NCI-H146 treated with DMSO at 0.1 percent for 48 hours (cell line): ENCODE data around the gene EIF4G3.
"Not testable (repeated sequence)": the region's sequence is repeated elsewhere in the genome, so short reads cannot be mapped to it uniquely, and the experiment has no call there.

Experiments
- DNase-seq: peaks from one replicate; lab custom pipeline; 2025; ENCODE audit not compliant: unreplicated experiment; lab: John Stamatoyannopoulos, UW

The EIF4G3 gene

GRCh38 chr1:21156019-21156418 is 20.7 kb downstream of the EIF4G3 start:
- DNase-seq: no peak

GRCh38 chr1:21154717-21155116 is 22.0 kb downstream of the EIF4G3 start:
- DNase-seq: no peak

GRCh38 chr1:21153388-21153787 is 23.3 kb downstream of the EIF4G3 start:
- no peak for DNase-seq

GRCh38 chr1:21152423-21153100 is 24.1 kb downstream of the EIF4G3 start:
- DNase-seq: no peak

GRCh38 chr1:21149855-21150432 is 26.8 kb downstream of the EIF4G3 start:
- no peak for DNase-seq

GRCh38 chr1:21149430-21149854 is 27.3 kb downstream of the EIF4G3 start:
- DNase-seq: no peak

- DNase-seq: no peak
Measured at GRCh38 chr1:21143752-21144151, 32.9 kb downstream of the EIF4G3 start.

GRCh38 chr1:21143138-21143537 is 33.6 kb downstream of the EIF4G3 start:
- no peak for DNase-seq

- DNase-seq: no peak
Measured at GRCh38 chr1:21141030-21141429, 35.7 kb downstream of the EIF4G3 start.

GRCh38 chr1:21139601-21140000 is 37.1 kb downstream of the EIF4G3 start:
- peak; percentile 16 for DNase-seq

- DNase-seq: not testable (repeated sequence)
Measured at GRCh38 chr1:21136344-21136743, 40.4 kb downstream of the EIF4G3 start.

- no peak for DNase-seq
Measured at GRCh38 chr1:21131200-21131599, 45.5 kb downstream of the EIF4G3 start.

- no peak for DNase-seq
Measured at GRCh38 chr1:21129407-21129806, 47.3 kb downstream of the EIF4G3 start.

- DNase-seq: no peak
Measured at GRCh38 chr1:21126324-21126723, 50.4 kb downstream of the EIF4G3 start.

GRCh38 chr1:21124846-21125245 is 51.9 kb downstream of the EIF4G3 start:
- no peak for DNase-seq

GRCh38 chr1:21123287-21123948 is 53.3 kb downstream of the EIF4G3 start:
- DNase-seq: no peak

GRCh38 chr1:21121764-21122471 is 54.8 kb downstream of the EIF4G3 start:
- DNase-seq: no peak

GRCh38 chr1:21118167-21118566 is 58.5 kb downstream of the EIF4G3 start:
- peak; percentile 45 for DNase-seq

GRCh38 chr1:21117597-21118001 is 59.1 kb downstream of the EIF4G3 start:
- DNase-seq: no peak

- DNase-seq: no peak
Measured at GRCh38 chr1:21117159-21117558, 59.5 kb downstream of the EIF4G3 start.

- no peak for DNase-seq
Measured at GRCh38 chr1:21115098-21115760, 61.5 kb downstream of the EIF4G3 start.
